Activated CD4-positive, alpha-beta T cell treated with anti-CD3 and anti-CD28 coated beads for 48 hours (primary cell): ENCODE results near the gene CCDC138.

Source experiments
- DNase-seq: peaks from one replicate; pipeline ENCODE4 v3.0.0-alpha.2; 2020

CCDC138 gene

GRCh38 chr2:108829578-108830310 is 43.2 kb downstream of the CCDC138 start:
- no peak for DNase-seq

- DNase-seq, result no peak
Measured at GRCh38 chr2:108833219-108833618, 46.6 kb downstream of the CCDC138 start.

- DNase-seq, result no peak
Measured at GRCh38 chr2:108834620-108835019, 48.0 kb downstream of the CCDC138 start.

GRCh38 chr2:108835040-108835439 is 48.5 kb downstream of the CCDC138 start:
- DNase-seq, result no peak

GRCh38 chr2:108837198-108837597 is 50.6 kb downstream of the CCDC138 start:
- DNase-seq, result no peak

GRCh38 chr2:108841506-108841905 is 54.9 kb downstream of the CCDC138 start:
- no peak for DNase-seq

GRCh38 chr2:108845923-108846322 is 59.4 kb downstream of the CCDC138 start:
- DNase-seq, result no peak

- no peak for DNase-seq
Measured at GRCh38 chr2:108847000-108847399, 60.4 kb downstream of the CCDC138 start.

- DNase-seq, result no peak
Measured at GRCh38 chr2:108852375-108852774, 65.8 kb downstream of the CCDC138 start.

- no peak for DNase-seq
Measured at GRCh38 chr2:108853421-108853820, 66.8 kb downstream of the CCDC138 start.

- DNase-seq, result no peak
Measured at GRCh38 chr2:108854484-108854883, 67.9 kb downstream of the CCDC138 start.

GRCh38 chr2:108855194-108855593 is 68.6 kb downstream of the CCDC138 start:
- no peak for DNase-seq

GRCh38 chr2:108858894-108859293 is 72.3 kb downstream of the CCDC138 start:
- no peak for DNase-seq

- no peak for DNase-seq
Measured at GRCh38 chr2:108866041-108866440, 79.5 kb downstream of the CCDC138 start.

- no peak for DNase-seq
Measured at GRCh38 chr2:108868911-108869310, 82.3 kb downstream of the CCDC138 start.

- DNase-seq, result no peak
Measured at GRCh38 chr2:108869542-108869941, 83.0 kb downstream of the CCDC138 start.

GRCh38 chr2:108870069-108870644 is 83.6 kb downstream of the CCDC138 start:
- no peak for DNase-seq

- no peak for DNase-seq
Measured at GRCh38 chr2:108877506-108877905, 90.9 kb downstream of the CCDC138 start.

GRCh38 chr2:108878276-108878675 is 91.7 kb downstream of the CCDC138 start:
- no peak for DNase-seq

- no peak for DNase-seq
Measured at GRCh38 chr2:108884619-108885018, 98.0 kb downstream of the CCDC138 start.

GRCh38 chr2:108889907-108890306 is 103.3 kb downstream of the CCDC138 start:
- DNase-seq, result no peak

GRCh38 chr2:108893277-108893676 is 106.7 kb downstream of the CCDC138 start:
- no peak for DNase-seq

GRCh38 chr2:108894766-108895165 is 108.2 kb downstream of the CCDC138 start:
- DNase-seq, result no peak

GRCh38 chr2:108895188-108895587 is 108.6 kb downstream of the CCDC138 start:
- no peak for DNase-seq

- no peak for DNase-seq
Measured at GRCh38 chr2:108896741-108897140, 110.2 kb downstream of the CCDC138 start.
